GM23248 (cell line): ENCODE measurements around the gene PMPCB.
"Not testable (repeated sequence)": the region's sequence is repeated elsewhere in the genome, so short reads cannot be mapped to it uniquely, and the experiment has no call there.

ENCODE experiments used
- EZH2 ChIP-seq: fragments of 200-600 bp; sonication (generic); IDR thresholded peaks from 2 replicates; pipeline ENCODE4 v1.6.1; 2018; ENCODE audit warnings: antibody characterized with exemption, mild to moderate bottlenecking; ENCODE audit not compliant: insufficient read depth, poor library complexity, severe bottlenecking
- EZH2phosphoT487 ChIP-seq: fragments of 200-600 bp; sonication (generic); IDR thresholded peaks from 2 replicates; pipeline ENCODE4 v1.6.1; 2018; ENCODE audit warnings: antibody characterized with exemption, moderate library complexity, mild to moderate bottlenecking, low read depth; ENCODE audit not compliant: insufficient read depth

GRCh38 chr7:103266229-103266628 lies 31.0 kb upstream of the PMPCB start:
- TF ChIP-seq EZH2, EZH2phosphoT487: not testable (repeated sequence)
